Hepatocyte (in vitro differentiated cells): ENCODE measurements around the gene GPX2. TPM values are rescaled to one million over a fixed set of nuclear protein-coding genes. Genes with fewer than 3 reads are reported as not detected.

Source experiments
- DNase-seq: peaks from one replicate; pipeline ENCODE4 v3.0.0-alpha.2; 2016; ENCODE audit warnings: low spot score
- H2AFZ ChIP-seq: fragments of 200-600 bp; sonication (generic); 2 replicates; pipeline ENCODE4 v1.6.0; 2016; ENCODE audit warnings: antibody characterized with exemption, mild to moderate bottlenecking
- H3K27ac ChIP-seq: fragments of 200-600 bp; sonication (generic); 2 replicates; pipeline ENCODE4 v1.5.1; 2016; ENCODE audit warnings: mild to moderate bottlenecking
- H3K27me3 ChIP-seq: fragments of 200-600 bp; sonication (generic); 2 replicates; pipeline ENCODE4 v1.6.1; 2016
- H3K36me3 ChIP-seq: fragments of 200-600 bp; sonication (generic); replicated peaks from 2 replicates; pipeline ENCODE4 v1.5.1; 2016; ENCODE audit warnings: low read depth; ENCODE audit not compliant: insufficient read depth
- H3K4me1 ChIP-seq: fragments of 200-600 bp; sonication (generic); 2 replicates; pipeline ENCODE4 v1.5.1; 2016; ENCODE audit warnings: mild to moderate bottlenecking, moderate library complexity; ENCODE audit not compliant: insufficient read depth
- H3K4me2 ChIP-seq: fragments of 200-600 bp; sonication (generic); 2 replicates; pipeline ENCODE4 v1.6.0; 2016
- H3K4me3 ChIP-seq: fragments of 200-600 bp; sonication (generic); 2 replicates; pipeline ENCODE4 v1.5.1; 2016; ENCODE audit warnings: mild to moderate bottlenecking
- H3K79me2 ChIP-seq: fragments of 200-600 bp; sonication (generic); 2 replicates; pipeline ENCODE4 v1.6.0; 2017; ENCODE audit warnings: mild to moderate bottlenecking
- H3K9me2 ChIP-seq: fragments of 200-600 bp; sonication (generic); replicated peaks from 2 replicates; pipeline ENCODE4 v1.6.0; 2017; ENCODE audit warnings: mild to moderate bottlenecking; ENCODE audit not compliant: insufficient read depth
- H3K9me3 ChIP-seq: fragments of 200-600 bp; sonication (generic); 2 replicates; pipeline ENCODE4 v1.5.1; 2016; ENCODE audit warnings: low read depth, mild to moderate bottlenecking
- H4K20me1 ChIP-seq: fragments of 200-600 bp; sonication (generic); 2 replicates; pipeline ENCODE4 v1.6.0; 2016; ENCODE audit warnings: mild to moderate bottlenecking; ENCODE audit not compliant: insufficient read depth, poor library complexity, severe bottlenecking
- CTCF ChIP-seq: fragments of 200-600 bp; sonication (generic); IDR thresholded peaks from 2 replicates; pipeline ENCODE4 v1.5.1; 2016; ENCODE audit warnings: antibody characterized with exemption, mild to moderate bottlenecking; ENCODE audit not compliant: poor library complexity
- EZH2 ChIP-seq: fragments of 200-600 bp; sonication (generic); IDR thresholded peaks from 2 replicates; pipeline ENCODE4 v1.6.1; 2016; ENCODE audit warnings: antibody characterized with exemption, mild to moderate bottlenecking, borderline replicate concordance
- EZH2phosphoT487 ChIP-seq: fragments of 200-600 bp; sonication (generic); IDR thresholded peaks from one replicate; pipeline ENCODE4 v1.6.1; 2018; ENCODE audit warnings: antibody characterized with exemption, mild to moderate bottlenecking, low read depth, moderate library complexity; ENCODE audit not compliant: unreplicated experiment, severe bottlenecking
- WGBS: methylation state at CpG from one replicate; pipeline ENCODE4 v1.1.6; 2016; ENCODE audit warnings: low lambda C conversion rate; ENCODE audit errors: missing lambda C conversion rate; 5-methylcytosine and 5-hydroxymethylcytosine counted together
- polyA plus RNA-seq: library from polyadenylated mRNA; unstranded; fragments of >200 nt; fragmentation: Nextera tagmentation; extraction: Ambion mirVana; gene quantifications from 2 replicates; pipeline ENCODE4 v1.2.1, GENCODE V29; 2016
- total RNA-seq: library from RNA; depleted of rRNA; stranded (reverse); fragments of >200 nt; gene quantifications from 2 replicates; pipeline ENCODE4 v1.2.3, GENCODE V29; 2014

GPX2 gene
- total and polyA plus RNA-seq, 2 experiments from 2014 or later: 59.8 to 115 TPM

- TF ChIP-seq EZH2phosphoT487 (no peak), CTCF (no peak), EZH2 (no peak)
- no peak for DNase-seq
- no peak overlapping the region for H3K27ac ChIP-seq
- no peaks in the 10 kb centered on the region for H4K20me1 ChIP-seq
- peaks cover 14% of the 10 kb centered on the region for H3K79me2 ChIP-seq
- H3K27me3 ChIP-seq: no peaks in the 10 kb centered on the region
- no peak overlapping the region for H3K4me3 ChIP-seq
- WGBS: 90% methylated on average over 2 of the region's 2 CpGs
- no peak overlapping the region for H3K4me2 ChIP-seq
- H3K4me1 ChIP-seq: peaks cover 32% of the 10 kb centered on the region
- H2AFZ ChIP-seq: no peak overlapping the region
- H3K9me2 ChIP-seq: no peaks in the 10 kb centered on the region
- H3K9me3 ChIP-seq: no peaks in the 10 kb centered on the region
- peaks cover 5% of the 10 kb centered on the region for H3K36me3 ChIP-seq
These were observed 7.0 kb downstream of the GPX2 start for GRCh38 chr14:64935508-64935907.

- Histone ChIP-seq H3K79me2 (peaks cover 12% of the 10 kb centered on the region), H3K27ac (no peak overlapping the region), H4K20me1 (no peaks in the 10 kb centered on the region), H3K36me3 (peaks cover 5% of the 10 kb centered on the region), H3K9me2 (no peaks in the 10 kb centered on the region), H3K4me1 (peaks cover 29% of the 10 kb centered on the region), H3K9me3 (no peaks in the 10 kb centered on the region), H3K4me2 (no peak overlapping the region), H3K4me3 (no peak overlapping the region), H2AFZ (no peak overlapping the region), H3K27me3 (no peaks in the 10 kb centered on the region)
- WGBS: 88% methylated on average over 1 of the region's 1 CpG
- TF ChIP-seq EZH2phosphoT487 (no peak), CTCF (no peak), EZH2 (no peak)
- DNase-seq: no peak
These were observed 8.1 kb downstream of the GPX2 start for GRCh38 chr14:64934338-64934929.

GRCh38 chr14:64932231-64932630 lies 10.3 kb downstream of the GPX2 start:
- TF ChIP-seq CTCF (no peak), EZH2phosphoT487 (no peak), EZH2 (no peak)
- no peak overlapping the region for H3K27ac ChIP-seq
- no peak overlapping the region for H2AFZ ChIP-seq
- H3K4me1 ChIP-seq: peaks cover 11% of the 10 kb centered on the region
- H3K79me2 ChIP-seq: peaks cover 13% of the 10 kb centered on the region
- no peaks in the 10 kb centered on the region for H3K9me3 ChIP-seq
- no peaks in the 10 kb centered on the region for H3K9me2 ChIP-seq
- no peak for DNase-seq
- H3K4me3 ChIP-seq: no peak overlapping the region
- peaks cover 5% of the 10 kb centered on the region for H3K36me3 ChIP-seq
- no peaks in the 10 kb centered on the region for H3K27me3 ChIP-seq
- H4K20me1 ChIP-seq: no peaks in the 10 kb centered on the region
- no peak overlapping the region for H3K4me2 ChIP-seq
